Fibroblast of the aortic adventitia (primary cell): ENCODE results near the gene FGF11. TPM values are rescaled to one million over a fixed set of nuclear protein-coding genes. Genes with fewer than 3 reads are reported as not detected.

Experiments used
- DNase-seq: peaks from one replicate; pipeline ENCODE4 v3.0.0-alpha.2; 2010; ENCODE audit warnings: low read depth
- H3K4me3 ChIP-seq: 2 replicates; pipeline ENCODE4 v1.5.1; 2011; ENCODE audit warnings: low read depth, mild to moderate bottlenecking, control low read depth, low read length, moderate library complexity
- total RNA-seq: library from RNA; depleted of rRNA; stranded (reverse); fragments of >200 nt; gene quantifications from 2 replicates; pipeline ENCODE4 v1.2.3, GENCODE V29; 2012; ENCODE audit warnings: low replicate concordance
- TF ChIP-seq, protein P1 (sequence below): IDR thresholded peaks from 2 replicates; pipeline ENCODE4 v1.5.1; 2011; ENCODE audit warnings: mild to moderate bottlenecking, low read length, control low read depth, inconsistent platforms; ENCODE audit not compliant: insufficient read depth

FGF11 gene
- total RNA-seq, 1 donor = 0.36 TPM

DNA sequence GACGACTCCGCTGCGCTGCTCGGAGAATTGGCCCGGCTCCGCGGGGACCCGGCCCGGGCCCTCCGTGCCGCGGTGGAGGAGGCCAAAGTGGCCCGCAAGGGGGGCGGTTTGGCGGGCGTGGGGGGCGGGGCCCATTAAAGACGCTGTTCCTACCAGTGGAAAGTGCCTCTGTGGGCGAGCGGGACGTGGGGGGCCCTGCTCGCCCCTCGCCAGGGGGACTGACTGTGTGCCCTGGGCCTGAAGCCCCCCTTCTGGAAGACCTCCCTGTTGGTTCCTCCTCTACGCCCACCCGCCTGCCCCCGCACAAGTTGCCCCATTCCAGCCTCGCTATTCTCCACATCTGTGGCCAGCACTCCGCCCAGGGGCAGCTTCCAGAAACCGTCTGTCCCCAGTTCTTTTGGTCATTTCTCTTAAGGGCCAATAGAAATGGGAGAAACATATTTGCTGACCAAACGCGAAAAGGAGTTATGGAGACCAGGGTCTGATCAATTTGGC, 1.9 kb upstream of the FGF11 start:
- DNase-seq = no peak
- TF ChIP-seq, protein P1, sequence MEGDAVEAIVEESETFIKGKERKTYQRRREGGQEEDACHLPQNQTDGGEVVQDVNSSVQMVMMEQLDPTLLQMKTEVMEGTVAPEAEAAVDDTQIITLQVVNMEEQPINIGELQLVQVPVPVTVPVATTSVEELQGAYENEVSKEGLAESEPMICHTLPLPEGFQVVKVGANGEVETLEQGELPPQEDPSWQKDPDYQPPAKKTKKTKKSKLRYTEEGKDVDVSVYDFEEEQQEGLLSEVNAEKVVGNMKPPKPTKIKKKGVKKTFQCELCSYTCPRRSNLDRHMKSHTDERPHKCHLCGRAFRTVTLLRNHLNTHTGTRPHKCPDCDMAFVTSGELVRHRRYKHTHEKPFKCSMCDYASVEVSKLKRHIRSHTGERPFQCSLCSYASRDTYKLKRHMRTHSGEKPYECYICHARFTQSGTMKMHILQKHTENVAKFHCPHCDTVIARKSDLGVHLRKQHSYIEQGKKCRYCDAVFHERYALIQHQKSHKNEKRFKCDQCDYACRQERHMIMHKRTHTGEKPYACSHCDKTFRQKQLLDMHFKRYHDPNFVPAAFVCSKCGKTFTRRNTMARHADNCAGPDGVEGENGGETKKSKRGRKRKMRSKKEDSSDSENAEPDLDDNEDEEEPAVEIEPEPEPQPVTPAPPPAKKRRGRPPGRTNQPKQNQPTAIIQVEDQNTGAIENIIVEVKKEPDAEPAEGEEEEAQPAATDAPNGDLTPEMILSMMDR = no peak
- peak overlapping the region; percentile 53 for H3K4me3 ChIP-seq

DNA sequence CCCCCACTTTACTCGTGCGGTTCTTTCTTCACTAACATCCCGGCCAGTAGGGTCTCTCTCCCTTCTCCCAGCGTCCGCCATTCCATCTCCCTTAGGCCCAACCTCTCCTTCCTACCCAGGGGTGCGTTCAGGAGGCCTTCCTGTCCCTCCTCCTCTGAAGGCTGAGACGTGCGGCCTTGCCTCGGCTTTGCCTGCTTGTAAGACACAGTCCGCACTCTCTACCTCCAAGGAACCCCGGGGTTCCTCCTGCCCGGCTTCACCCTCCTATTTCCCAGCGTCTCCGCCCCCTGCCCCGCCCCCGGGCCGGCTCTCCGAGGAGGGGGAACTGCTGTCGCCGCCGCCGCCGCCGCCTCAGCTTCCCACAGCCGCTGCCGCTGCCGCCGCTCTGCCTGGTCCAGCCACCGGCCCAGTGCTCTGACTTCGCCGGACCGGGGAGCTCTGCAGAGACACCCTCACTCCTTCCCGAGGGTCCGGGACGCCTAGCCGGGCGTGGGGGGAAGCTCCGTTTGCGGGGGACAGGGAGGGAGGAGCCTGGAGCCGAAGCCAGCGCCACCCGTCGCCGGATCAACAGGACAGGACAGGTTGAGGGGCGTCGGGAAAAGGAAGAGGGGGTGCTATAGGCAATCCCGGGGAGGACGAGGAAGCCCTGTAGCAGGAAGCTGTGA, 1.2 kb upstream of the FGF11 start:
- peak overlapping the region; percentile 35 for H3K4me3 ChIP-seq
- DNase-seq = no peak
- TF ChIP-seq, protein P1 = no peak

DNA sequence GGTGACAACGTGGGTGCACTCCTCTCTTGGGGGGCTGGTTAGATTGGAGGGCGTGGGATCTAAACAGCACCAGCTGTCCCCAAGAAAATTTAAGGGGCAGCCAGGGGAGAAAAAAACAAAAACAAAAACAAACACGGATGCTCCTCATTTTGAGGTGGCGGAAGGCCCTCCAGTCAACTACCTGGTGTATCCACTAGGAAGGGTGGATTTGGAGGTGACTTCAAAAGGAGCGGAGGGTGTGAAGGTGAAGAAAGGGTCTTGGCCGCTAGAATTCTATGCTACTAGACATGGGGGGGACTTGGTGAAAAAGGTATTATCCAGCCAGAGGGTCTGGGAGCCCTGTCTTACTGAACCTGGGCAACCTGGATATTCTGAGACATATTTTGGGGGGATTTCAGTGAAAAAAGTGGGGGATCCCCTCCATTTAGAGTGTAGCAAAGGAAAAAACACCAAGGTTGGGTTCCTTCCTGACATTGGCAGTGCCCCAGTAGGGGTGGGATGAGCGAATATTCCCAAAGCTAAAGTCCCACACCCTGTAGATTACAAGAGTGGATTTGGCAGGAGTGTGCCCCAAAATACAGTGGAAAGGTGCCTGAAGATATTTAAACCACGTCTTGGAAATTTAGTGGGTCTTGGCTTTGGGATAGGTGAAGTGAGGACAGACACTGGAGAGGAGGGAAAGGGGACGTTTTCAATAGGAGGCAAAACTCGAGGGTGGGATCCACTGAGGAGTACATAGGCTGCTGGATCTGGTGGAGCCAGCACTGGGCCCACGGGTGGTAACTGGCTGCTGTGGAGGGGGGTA, 454 bp upstream of the FGF11 start:
- no peak for DNase-seq
- peak overlapping the region; percentile 17 for H3K4me3 ChIP-seq
- TF ChIP-seq, protein P1 = no peak

DNA sequence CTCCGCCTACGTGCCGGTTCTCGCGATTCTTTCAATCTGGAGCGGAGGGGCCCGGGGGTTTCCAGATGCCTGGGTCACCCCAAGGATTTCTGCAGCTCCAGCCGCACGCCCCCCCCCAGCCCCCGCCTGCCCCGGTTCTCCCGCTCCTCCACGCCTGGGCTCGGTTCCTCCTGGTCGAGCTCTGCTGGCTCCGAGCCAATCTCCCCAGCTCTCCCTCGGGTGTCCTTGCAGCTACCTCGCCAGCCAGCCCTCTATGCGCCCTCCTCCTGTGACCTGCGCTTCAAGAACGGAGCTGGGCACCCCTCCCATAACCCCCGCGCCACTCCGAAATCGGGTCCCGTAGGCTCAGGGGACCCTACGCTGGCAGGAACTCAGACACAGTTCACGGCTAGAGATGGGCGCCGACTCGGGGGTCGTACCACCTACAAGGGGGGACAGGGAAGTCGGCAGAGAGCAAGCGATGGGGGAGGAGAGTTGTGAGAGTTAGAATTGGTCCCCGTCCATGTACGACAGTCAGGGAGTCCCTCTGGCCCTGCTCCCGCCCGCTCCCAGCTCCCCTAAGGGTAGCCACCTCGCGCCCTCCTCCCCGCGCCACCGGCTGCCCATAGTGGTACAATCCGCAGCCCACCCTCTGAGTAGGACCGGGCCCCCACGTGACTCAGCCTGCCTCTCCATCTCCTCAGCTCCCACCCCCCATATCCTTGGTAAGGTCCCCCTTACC, 961 bp downstream of the FGF11 start:
- peak; percentile 22 for DNase-seq
- peak overlapping the region; percentile 57 for H3K4me3 ChIP-seq
- TF ChIP-seq, protein P1 = no peak

DNA sequence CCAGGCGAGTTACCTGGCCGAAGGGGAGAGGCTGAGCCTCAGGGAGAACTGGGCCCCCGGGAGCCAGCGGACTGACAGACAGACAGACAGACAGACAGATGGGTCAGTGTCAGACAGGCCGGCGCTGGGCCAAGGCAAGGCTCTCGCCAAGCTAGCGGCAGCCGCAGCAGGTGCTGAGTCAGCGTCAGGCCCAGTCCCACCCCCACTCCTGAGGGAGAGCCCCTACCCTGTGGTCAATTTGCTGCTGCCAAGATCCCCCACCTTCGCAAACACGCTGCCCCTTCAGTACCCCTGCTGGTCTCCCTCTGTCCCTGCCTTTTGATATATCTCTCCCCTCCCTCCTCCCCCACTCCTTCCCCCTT, 1.5 kb downstream of the FGF11 start:
- peak; percentile 22 for DNase-seq
- TF ChIP-seq, protein P1 = peak; percentile 23

DNA sequence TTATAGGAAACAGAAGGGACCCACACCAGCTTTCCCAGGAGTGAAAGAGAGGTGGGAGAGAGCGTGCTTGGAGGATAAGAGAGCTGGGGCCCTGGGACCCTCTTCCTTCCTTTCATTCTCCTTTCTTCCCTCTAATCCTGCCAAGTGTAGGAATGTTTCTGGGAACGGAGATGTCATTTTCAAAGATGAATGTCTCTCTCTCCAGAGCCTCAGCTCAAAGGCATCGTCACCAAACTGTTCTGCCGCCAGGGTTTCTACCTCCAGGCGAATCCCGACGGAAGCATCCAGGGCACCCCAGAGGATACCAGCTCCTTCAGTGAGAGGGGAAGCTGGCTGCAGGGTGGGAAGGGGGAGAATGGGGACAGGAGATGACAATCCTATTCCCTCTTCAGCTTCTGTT, 2.0 kb downstream of the FGF11 start:
- no peak overlapping the region for H3K4me3 ChIP-seq
- DNase-seq = peak; percentile 25
- TF ChIP-seq, protein P1 = no peak

More for the DNA sequence above, 1.5 kb downstream of the FGF11 start:
- no peak overlapping the region for H3K4me3 ChIP-seq
